Measurements from ENCODE around the gene PRPF38B.

PRPF38B gene

GRCh38 chr1:108703939-108704338, 11.8 kb downstream of the PRPF38B start:
- ChIA-PET CTCF (no interaction called here), POLR2A (interaction anchor here (4.5 kb wide), 1 partner anchor 12 kb away, joined by 28 read pairs; the partner anchor contains the start of gene PRPF38B)
- DNase-seq (ENCODE audit: extremely low spot score) = no peak
- no peak for TF ChIP-seq LEF1 (IDR thresholded peaks at IDR 0.05; ENCODE audit: borderline replicate concordance)
- TF ChIP-seq NFRKB (IDR thresholded peaks at IDR 0.05) = no peak

DNA sequence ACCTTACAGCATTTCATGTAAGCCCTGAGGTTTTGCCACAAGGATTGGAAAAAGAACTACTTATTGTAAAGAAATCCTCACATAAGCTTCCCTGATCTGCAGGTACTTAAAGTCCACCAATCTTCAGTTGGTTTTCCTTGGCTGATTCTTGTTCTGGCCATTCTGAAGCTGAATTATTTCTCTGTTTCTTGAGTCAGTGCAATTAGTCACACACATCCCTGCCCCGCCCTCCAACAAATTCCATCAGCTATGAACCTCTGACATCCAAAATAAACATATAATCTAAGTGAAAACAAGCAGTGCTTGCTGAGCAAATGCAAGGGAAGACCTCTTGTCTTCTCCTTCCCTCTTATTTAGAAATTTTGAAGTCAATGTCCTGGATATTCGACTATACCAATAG, 12.4 kb downstream of the PRPF38B start:
- no peak for TF ChIP-seq L3MBTL2 (conservative IDR thresholded peaks at IDR 0.05)
- no peak for TF ChIP-seq SP1 (IDR thresholded peaks at IDR 0.05)
- no peak for TF ChIP-seq FOXK2 (IDR thresholded peaks at IDR 0.05)
- TF ChIP-seq LEF1 (IDR thresholded peaks at IDR 0.05; ENCODE audit: borderline replicate concordance) = no peak
- TF ChIP-seq HDGF (IDR thresholded peaks at IDR 0.05; ENCODE audit: borderline replicate concordance) = no peak
- no peak for TF ChIP-seq ELF4 (IDR thresholded peaks at IDR 0.05)
- no peak for TF ChIP-seq SUZ12 (IDR thresholded peaks at IDR 0.05)
- TF ChIP-seq BHLHE40 (IDR thresholded peaks at IDR 0.05; ENCODE audit: borderline replicate concordance) = no peak
- TF ChIP-seq ARNT (IDR thresholded peaks at IDR 0.05) = no peak
- TF ChIP-seq FOXM1 (IDR thresholded peaks at IDR 0.05; ENCODE audit: borderline replicate concordance) = no peak
- TF ChIP-seq NFRKB (IDR thresholded peaks at IDR 0.05) = no peak
- POLR2A ChIA-PET = interaction anchor here (4.5 kb wide), 1 partner anchor 12 kb away, joined by 28 read pairs; the partner anchor contains the start of gene PRPF38B
- DNase-seq (ENCODE audit: extremely low spot score) = no peak
- CTCF ChIA-PET = no interaction called here

DNA sequence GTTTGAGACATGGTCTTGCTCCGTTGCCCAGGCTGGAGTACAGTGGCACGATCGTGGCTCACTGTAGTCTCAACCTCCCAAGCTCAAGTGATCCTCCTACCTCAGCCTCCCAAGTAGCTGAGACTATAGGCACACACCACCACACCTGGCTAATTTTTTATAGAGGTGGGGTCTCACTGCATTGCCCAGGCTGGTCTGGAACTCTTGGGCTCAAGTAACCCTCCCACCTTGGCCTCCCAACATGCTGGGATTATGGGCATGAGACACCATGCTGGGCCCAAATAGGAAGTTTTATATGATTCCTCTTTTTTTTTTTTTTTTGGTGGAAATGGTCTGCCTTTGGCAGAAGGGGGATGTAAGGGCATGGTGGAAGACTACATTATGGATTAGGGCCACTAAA, 14.5 kb downstream of the PRPF38B start:
- TF ChIP-seq HDGF (IDR thresholded peaks at IDR 0.05; ENCODE audit: borderline replicate concordance) (no peak), ELF4 (IDR thresholded peaks at IDR 0.05) (no peak), FOXM1 (IDR thresholded peaks at IDR 0.05; ENCODE audit: borderline replicate concordance) (no peak), L3MBTL2 (conservative IDR thresholded peaks at IDR 0.05) (no peak)
- DNase-seq (ENCODE audit: extremely low spot score) = no peak
- ChIA-PET CTCF (no interaction called here), POLR2A (no interaction called here)

GRCh38 chr1:108708691-108709660, 16.9 kb downstream of the PRPF38B start:
- CTCF ChIA-PET = interaction anchor here (0.6 kb wide), 1 partner anchor 21 kb away, joined by 3 read pairs; no protein-coding TSS in a partner anchor

GRCh38 chr1:108712606-108713150, 20.6 kb downstream of the PRPF38B start, which contains the start of gene FNDC7:
Gene FNDC7, plus strand, starts transcription at chr1:108712908. Its CDS starts 26 bp downstream, at chr1:108712934.
- POLR2A ChIA-PET = no interaction called here
- DNase-seq (ENCODE audit: extremely low spot score) = no peak
- CTCF ChIA-PET = no interaction called here

More at GRCh38 chr1:108708691-108709660, 16.9 kb downstream of the PRPF38B start:
- POLR2A ChIA-PET = interaction anchor here (2.0 kb wide), 1 partner anchor 16 kb away, joined by 9 read pairs; the partner anchor contains the start of gene PRPF38B
- peak; percentile 40 for DNase-seq (ENCODE audit: extremely low spot score)
- peak; percentile 49 for TF ChIP-seq PKNOX1 (IDR thresholded peaks at IDR 0.05)
- no peak for TF ChIP-seq FOXA1 (IDR thresholded peaks at IDR 0.05)

DNA sequence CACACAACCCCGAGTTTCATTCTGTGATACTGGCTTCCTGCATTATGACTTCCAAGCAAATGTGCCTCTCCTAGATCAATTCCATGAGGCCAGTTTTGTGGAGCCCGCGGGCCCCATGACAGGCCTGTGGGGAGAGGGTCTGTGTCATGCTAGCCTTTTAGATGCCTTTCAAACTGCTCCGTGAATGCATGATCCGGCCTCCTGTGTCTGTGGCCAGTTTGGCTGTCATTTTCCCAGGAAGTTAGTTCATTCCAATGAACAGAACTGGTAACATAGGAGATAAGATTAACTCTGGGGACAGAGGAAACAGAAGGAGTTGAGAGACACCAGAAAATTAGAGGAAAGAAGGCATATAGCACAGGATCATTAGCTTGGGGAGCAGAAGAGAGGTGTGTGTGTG, 23.8 kb downstream of the PRPF38B start:
- no peak for TF ChIP-seq ARNT (IDR thresholded peaks at IDR 0.05)
- TF ChIP-seq SUZ12 (IDR thresholded peaks at IDR 0.05) = no peak
- no peak for TF ChIP-seq FOXM1 (IDR thresholded peaks at IDR 0.05; ENCODE audit: borderline replicate concordance)
- no peak for TF ChIP-seq PKNOX1 (IDR thresholded peaks at IDR 0.05)
- TF ChIP-seq HDGF (IDR thresholded peaks at IDR 0.05; ENCODE audit: borderline replicate concordance) = no peak
- CTCF ChIA-PET = no interaction called here
- POLR2A ChIA-PET = interaction anchor here (2.1 kb wide), 1 partner anchor 24 kb away, joined by 9 read pairs; the partner anchor contains the start of gene PRPF38B
- no peak for DNase-seq (ENCODE audit: extremely low spot score)

More at GRCh38 chr1:108712606-108713150, 20.6 kb downstream of the PRPF38B start, which contains the start of gene FNDC7:
- TF ChIP-seq SUZ12 (IDR thresholded peaks at IDR 0.05) = no peak
- no peak for TF ChIP-seq SP1 (IDR thresholded peaks at IDR 0.05)
- TF ChIP-seq FOXM1 (IDR thresholded peaks at IDR 0.05; ENCODE audit: borderline replicate concordance) = no peak
- no peak for TF ChIP-seq HDGF (IDR thresholded peaks at IDR 0.05; ENCODE audit: borderline replicate concordance)
- TF ChIP-seq NFRKB (IDR thresholded peaks at IDR 0.05) = no peak
- no peak for TF ChIP-seq LEF1 (IDR thresholded peaks at IDR 0.05; ENCODE audit: borderline replicate concordance)
- no peak for TF ChIP-seq FOXK2 (IDR thresholded peaks at IDR 0.05)
- TF ChIP-seq BHLHE40 (IDR thresholded peaks at IDR 0.05; ENCODE audit: borderline replicate concordance) = no peak
- TF ChIP-seq ELF4 (IDR thresholded peaks at IDR 0.05) = no peak
- TF ChIP-seq TARDBP (IDR thresholded peaks at IDR 0.05) = no peak
- TF ChIP-seq L3MBTL2 (conservative IDR thresholded peaks at IDR 0.05) = no peak
- no peak for TF ChIP-seq PKNOX1 (IDR thresholded peaks at IDR 0.05)
- TF ChIP-seq ARNT (IDR thresholded peaks at IDR 0.05) = no peak
- TF ChIP-seq CTBP1 (IDR thresholded peaks at IDR 0.05; ENCODE audit: borderline replicate concordance) = no peak
- no peak for TF ChIP-seq FOXA1 (IDR thresholded peaks at IDR 0.05)
- no peak for TF ChIP-seq ZNF384 (IDR thresholded peaks at IDR 0.05)

Data from HEK293T (cell line).